ENCODE results near the gene DZIP1L.

The DZIP1L gene

GRCh38 chr3:138066383-138066782 is 49.0 kb downstream of the DZIP1L start:
- no peak for DNase-seq

DNA sequence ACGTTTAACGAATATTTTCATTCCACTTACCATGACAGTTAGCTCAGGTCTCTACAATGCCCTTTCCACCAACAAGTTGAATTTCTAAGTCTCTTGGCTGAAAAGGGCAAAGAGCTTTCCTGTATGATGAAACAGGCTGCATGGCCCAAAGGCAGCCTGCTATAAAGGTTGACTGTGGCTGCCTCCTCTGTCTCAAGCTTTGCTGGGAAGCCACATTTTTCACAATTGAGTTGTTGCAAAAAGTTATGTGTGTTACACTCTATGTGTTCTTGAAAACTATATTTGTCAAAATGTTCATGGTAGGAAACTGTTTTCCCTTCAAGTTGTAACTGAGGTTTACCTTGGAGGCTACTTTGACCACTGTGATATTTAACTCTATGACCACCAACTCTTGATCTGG is 49.5 kb downstream of the DZIP1L start:
- DNase-seq, result no peak

DNA sequence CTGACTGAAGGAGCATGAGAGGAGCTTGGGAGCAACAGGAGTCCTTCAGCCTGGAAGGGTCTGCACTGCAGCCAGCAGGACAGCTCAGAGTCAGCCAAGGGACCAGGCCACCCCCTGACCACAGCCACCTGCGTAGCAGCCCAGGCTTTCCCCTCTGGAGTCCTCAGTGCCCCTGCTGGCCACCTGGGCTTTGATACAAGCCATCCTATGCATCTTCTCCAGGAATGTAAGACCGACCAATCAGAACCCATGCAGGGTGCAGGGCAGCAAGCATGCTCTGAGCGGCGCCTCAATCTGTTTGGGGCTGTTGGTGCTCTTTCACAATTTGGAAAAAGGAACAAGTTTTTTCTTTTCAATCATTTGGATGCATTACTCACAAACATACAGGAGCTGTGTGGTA is 52.0 kb downstream of the DZIP1L start:
- no peak for DNase-seq

GRCh38 chr3:138062626-138063025 is 52.8 kb downstream of the DZIP1L start:
- no peak for DNase-seq

GRCh38 chr3:138062037-138062436 is 53.4 kb downstream of the DZIP1L start:
- DNase-seq, result no peak

GRCh38 chr3:138060792-138061191 is 54.6 kb downstream of the DZIP1L start:
- DNase-seq, result no peak

- no peak for DNase-seq
Observed at GRCh38 chr3:138059261-138059660, 56.1 kb downstream of the DZIP1L start.

DNA sequence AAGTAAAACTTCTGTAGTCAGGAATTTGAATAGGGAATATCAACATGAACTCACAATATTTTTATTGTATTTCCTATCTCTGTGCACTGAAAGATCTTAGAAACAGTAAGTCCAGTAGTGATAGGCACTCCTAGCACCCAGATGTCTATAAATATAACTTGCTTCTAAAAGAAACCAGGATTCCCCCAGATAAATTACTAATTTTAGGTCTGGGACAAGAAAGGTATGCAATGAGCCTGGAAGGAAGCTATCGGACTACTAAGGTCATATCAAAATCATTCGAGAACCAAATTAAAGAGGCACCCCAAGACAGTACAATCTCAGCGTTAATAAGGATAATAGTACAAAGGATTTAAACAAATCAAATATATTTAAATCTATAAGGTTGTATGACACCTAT is 58.0 kb downstream of the DZIP1L start:
- no peak for DNase-seq

DNA sequence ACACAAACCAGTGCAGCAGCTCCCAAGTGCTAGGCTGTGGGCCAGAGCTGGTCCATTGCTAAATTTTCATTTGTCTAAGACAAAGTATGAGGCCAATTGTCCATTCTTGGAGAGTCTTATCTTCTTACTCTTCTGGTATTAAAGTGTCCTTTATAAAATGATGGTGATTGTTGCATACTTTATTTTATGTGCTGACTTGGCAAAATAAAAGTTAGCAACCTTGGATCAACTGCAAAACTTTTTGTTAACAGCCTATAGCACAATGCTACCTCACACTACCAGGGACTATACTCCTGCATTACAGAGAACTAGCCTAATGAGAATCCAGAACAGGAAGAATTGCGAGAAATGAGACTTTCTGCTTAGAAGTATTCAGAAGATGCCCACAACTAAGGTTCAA is 61.4 kb downstream of the DZIP1L start:
- no peak for DNase-seq

DNA sequence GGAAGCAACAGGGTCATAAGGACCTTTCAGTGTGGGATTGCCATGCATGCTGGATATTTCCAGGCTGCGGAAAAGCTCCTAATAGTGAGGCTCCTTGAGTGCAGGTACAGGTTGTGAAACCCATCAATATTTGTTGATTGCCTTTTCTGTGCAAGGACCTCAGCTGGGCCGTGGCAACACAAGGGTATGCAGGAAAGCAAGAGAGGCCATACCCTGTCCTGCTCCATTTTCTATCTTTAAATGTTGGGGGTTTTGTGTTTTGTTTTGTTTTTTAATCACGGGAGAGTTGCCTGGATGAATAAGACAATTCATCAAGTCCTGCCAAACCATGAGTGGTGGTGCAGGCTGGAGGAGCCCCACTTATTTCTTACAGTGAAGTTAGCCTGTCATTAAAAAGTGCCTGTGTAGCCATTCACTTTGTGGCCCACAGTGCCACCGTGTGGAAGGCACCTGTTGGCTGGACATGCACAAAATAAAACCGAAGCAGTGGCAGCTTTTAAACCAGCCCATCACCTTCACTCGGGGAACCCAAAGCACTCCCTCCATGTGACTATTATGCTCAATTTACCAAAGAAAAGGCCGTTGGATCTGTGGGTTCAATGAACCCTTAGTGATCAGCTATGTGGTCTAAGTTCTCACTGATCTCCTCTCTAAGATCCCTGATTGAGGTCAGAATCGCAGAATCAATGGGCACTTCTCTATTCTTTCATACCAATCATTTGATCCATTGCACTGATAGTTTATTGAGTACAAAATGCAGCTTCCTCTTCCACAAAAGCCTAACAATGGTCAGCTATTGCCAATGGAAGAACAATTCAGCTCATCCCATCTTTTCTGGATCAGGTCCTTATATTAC is 63.2 kb downstream of the DZIP1L start:
- DNase-seq, result no peak

DNA sequence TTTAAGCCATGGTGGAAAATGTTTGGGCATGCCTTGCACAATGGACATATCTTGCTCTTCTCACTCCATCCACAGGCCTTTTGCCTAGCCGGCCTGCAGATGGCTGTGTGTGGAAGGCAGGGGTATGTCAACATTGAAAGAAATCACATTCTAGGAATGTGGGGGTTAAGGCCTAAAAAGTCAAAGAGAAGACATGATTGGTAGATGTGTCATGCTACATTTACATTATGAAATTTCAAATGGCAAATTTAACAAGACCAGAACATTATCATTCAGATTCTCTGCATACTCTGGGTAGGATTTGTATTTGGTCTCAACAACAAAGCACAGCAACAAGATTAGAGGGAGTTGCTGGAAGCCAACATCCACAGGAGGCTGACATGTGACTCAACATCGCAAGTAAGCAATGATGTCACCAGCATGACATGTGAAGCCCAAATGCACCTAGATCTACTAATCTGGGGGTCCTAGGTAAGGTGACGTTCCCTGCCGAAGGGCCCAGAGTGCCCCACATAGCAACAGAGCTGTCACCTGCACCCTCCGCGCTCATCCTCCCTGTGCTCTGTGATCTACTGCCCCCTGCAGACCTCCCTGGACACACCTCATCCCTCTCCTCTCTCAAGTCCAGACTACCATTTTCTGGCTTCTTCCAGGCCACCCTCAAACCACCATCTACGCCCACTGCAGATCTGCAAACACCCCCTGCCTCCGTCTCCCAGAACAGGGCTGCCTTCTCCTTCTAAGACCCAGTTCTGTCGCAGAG is 66.1 kb downstream of the DZIP1L start:
- no peak for DNase-seq

DNA sequence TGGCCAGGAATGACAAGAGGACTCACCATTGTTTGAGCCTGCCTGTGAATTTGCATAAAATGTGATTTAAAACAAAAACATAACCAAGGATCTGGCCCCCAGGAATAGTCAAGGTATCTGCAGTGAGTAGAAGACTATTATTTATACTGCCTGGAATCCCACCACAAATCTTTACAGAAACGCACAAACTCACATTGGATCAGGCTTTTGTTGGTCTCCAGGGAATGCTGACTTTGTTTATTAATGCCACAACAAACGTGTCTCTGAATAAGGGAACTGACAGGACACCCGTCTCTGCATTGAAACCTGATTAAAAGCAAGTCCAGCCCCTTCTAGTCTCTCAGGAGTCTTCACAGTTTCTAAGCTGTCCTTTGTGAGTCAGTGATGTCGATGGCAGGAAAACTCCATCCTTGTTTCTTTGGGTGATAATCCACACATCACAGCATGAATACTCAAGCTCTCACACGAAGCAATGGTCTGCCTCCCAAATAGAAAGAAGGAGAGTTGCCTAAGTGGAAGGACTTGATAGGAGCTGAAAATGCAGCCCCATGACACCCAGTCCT is 67.7 kb downstream of the DZIP1L start:
- DNase-seq, result no peak

- DNase-seq, result no peak
Observed at GRCh38 chr3:138046955-138047354, 68.5 kb downstream of the DZIP1L start.

- no peak for DNase-seq
Observed at GRCh38 chr3:138046085-138046484, 69.3 kb downstream of the DZIP1L start.

DNA sequence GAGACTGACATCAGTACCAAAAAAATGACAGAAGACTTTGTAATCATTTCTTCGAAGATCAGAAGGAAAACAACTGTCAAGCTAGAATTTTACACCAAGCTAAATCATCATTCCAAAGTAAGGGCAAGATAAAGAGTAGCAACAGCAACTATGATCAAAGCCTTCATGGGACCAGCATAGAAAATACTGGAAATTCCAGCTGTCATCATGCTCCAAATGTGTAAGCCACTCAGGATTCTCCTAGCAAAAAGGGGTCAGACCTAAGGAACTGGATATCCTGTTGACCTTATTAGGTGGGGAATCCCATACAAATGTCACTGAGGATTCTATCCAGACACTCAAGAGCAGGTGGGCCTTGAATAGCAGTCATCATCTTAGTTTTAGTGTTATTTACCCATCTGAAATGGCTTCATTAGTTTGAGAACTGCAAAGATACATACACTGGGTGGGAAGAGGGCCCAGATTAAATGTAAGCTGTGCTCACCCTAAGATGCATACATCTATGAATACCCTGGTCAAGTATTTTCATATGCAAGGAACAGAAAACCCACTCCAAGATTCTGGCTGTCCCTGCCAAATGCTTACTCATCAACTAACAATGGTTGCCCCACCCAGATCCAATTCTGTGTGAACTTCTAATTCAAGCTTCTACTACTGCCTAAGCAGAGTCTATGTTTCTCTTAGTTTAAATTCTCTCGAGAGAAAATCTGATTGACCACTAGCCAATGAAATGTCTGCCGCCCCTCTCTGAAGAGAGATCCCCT is 72.0 kb downstream of the DZIP1L start:
- no peak for DNase-seq

- no peak for DNase-seq
Observed at GRCh38 chr3:138042043-138042442, 73.4 kb downstream of the DZIP1L start.

GRCh38 chr3:138038725-138039462 is 76.5 kb downstream of the DZIP1L start:
- no peak for DNase-seq

GRCh38 chr3:138036572-138036971 is 78.8 kb downstream of the DZIP1L start:
- DNase-seq, result no peak

DNA sequence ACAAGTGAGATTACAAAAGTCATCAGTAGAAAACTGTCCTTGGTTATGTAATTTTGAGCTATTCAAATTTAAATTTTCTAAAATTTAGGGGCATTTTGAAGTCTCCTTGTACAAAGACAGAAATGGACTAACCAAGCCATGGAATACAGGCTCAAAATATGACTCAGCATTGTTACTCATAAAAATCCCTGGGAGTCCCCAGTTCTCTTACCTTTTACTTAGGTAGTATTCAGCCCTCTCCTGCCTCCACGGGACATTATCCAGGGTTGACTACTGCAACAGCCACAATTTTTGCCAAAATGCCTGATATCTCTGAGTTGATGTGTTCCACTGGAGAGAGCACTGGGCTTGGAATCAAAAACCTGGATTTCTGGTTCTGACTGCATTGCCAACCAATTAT is 80.5 kb downstream of the DZIP1L start:
- no peak for DNase-seq

DNA sequence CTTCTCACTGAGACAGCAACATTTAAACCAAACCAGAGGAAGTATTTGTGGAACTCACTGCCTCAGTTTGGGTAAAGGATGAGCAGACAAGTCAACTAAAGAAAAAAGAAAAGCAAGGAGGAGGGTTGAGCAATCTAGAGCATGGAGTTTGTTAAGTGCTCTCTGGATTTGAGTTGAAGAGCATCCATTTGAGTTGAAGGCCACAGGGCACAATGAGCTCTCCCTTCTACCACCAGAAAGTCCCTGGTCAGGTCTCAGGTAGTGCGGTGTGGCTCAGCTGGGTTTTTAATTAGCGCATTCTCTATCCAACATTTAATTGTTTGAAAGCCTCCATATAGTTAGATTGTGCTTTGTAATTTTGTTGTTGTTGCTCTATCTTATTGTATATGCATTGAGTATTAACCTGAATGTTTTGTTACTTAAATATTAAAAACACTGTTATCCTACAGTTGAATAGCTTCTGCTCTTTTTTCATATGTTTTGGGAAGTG is 82.2 kb downstream of the DZIP1L start:
- DNase-seq, result no peak

DNA sequence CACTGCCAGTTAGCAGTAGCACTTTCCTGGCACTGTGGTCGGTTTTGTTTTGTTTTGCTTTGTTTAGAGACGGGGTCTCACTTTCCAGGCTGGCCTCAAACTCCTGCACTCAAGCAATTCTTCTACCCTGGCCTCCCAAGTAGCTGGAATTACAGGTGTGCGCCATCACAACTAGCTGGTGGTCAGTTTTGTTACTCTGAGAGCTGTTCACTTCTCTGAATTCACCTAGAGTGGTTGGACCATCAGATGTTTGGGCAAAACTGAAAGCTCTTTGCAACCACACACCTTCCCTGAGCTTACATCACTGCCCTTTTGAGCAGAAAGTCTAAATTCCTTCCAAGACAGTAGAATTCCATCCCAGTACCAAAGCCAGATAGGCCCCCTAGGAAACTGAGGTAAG is 82.8 kb downstream of the DZIP1L start:
- DNase-seq, result no peak

- DNase-seq, result no peak
Observed at GRCh38 chr3:138031536-138031935, 83.9 kb downstream of the DZIP1L start.
